ENCODE results near the gene ARFGAP1. TPM values are rescaled to one million over a fixed set of nuclear protein-coding genes. Genes with fewer than 3 reads are reported as not detected.

Gene ARFGAP1
- total RNA-seq (2021; fragmentation: NEBNext Ultra II Directional; extraction: Animal tissue kit (Norgen Biotek cat#: 25700)) (93.0 and 100 TPM in 2 replicates), polyA plus RNA-seq (2011; rRNA removed) (93.7 and 136 TPM in 2 replicates), polyA minus RNA-seq (2011; rRNA and poly(A)+ RNA removed) (37.5 and 49.1 TPM in 2 replicates)
- polyA plus RNA-seq (2011; cell fraction: cytosol; rRNA removed), result 110 TPM
- 723 TPM for polyA plus RNA-seq (2011; cell fraction: nucleus; rRNA removed)
- polyA plus RNA-seq (2012, experiment 1 of 2), result 84.2 to 119 TPM (median 111 TPM) in 4 replicates
- 65.8 TPM for polyA plus RNA-seq (2012, experiment 2 of 2)
- 59.7 TPM for polyA plus RNA-seq (2013, experiment 1 of 2)
- 49.0 TPM for polyA plus RNA-seq (2013, experiment 2 of 2)
- polyA minus RNA-seq (2011; cell fraction: cytosol; rRNA and poly(A)+ RNA removed), result 44.3 TPM
- polyA minus RNA-seq (2011; cell fraction: nucleus; rRNA and poly(A)+ RNA removed), result 123 TPM
- long read RNA-seq, experiment 1, partial matches to known transcripts, result 0 of 13 reads
- long read RNA-seq, experiment 1, other reads (novel, unspliced or antisense), result 10 of 13 reads
- long read RNA-seq, experiment 2, partial matches to known transcripts, result 0 of 5 reads
- long read RNA-seq, experiment 2, other reads (novel, unspliced or antisense), result 3 of 5 reads

GRCh38 chr20:63272105-63273058 is at the start of gene ARFGAP1:
TSS of gene ARFGAP1 (plus strand) at chr20:63272813. CDS start at chr20:63275581, 2,768 bp downstream.
- no peak within 1 kb of the TSS for H2BK15ac ChIP-seq (ENCODE audit: low read length)
- H3K36me3 ChIP-seq (ENCODE audit: control insufficient read depth in 2 of 4, insufficient read depth in 4 of 4, low read length in 3 of 4), result peaks cover 0 to 14% (median 7%) of the 10 kb centered on the region in 4 experiments; a peak in 5 of 8 replicates
- peaks cover 13 to 24% of the 10 kb centered on the region in 2 experiments for H4K20me1 ChIP-seq (replicated peaks in 1 of 2; ENCODE audit: control insufficient read depth in 1 of 2, insufficient read depth in 2 of 2, low read length in 2 of 2)
- ChIA-PET POLR2A (ENCODE audit: partially characterized antibody) (interaction anchor here (0.7 to 3.6 kb wide), 7 partner anchors 8 to 25 kb away, joined by 3 to 12 read pairs (median 4); partner anchors contain the start of gene NKAIN4), CTCF (ENCODE audit: partially characterized antibody) (interaction anchor here (0.8 to 11.0 kb wide), 11 partner anchors 8 to 57 kb away, joined by 3 to 63 read pairs (median 5); partner anchors contain the start of gene COL20A1)
- H2BK12ac ChIP-seq (ENCODE audit: low read depth, low read length), result no peak within 1 kb of the TSS
- H3K79me2 ChIP-seq (ENCODE audit: control insufficient read depth in 1 of 2, insufficient read depth in 2 of 2, low read length in 2 of 2), result peaks cover 17 to 39% of the 10 kb centered on the region in 2 experiments
- H3K4me1 ChIP-seq (replicated peaks in 1 of 4; ENCODE audit: control insufficient read depth in 3 of 4, insufficient read depth in 4 of 4, low read length in 3 of 4), result peaks cover 0 to 7% (median 1%) of the 10 kb centered on the region in 4 experiments; a peak in 5 of 7 replicates
- FAIRE-seq (no peak), DNase-seq (ENCODE audit: low read depth in 1 of 2, low spot score in 2 of 2) (peak in 1 of 2 experiments; percentile 93)
- H4K91ac ChIP-seq (replicated peaks; ENCODE audit: insufficient read length, low read length), result no peak within 1 kb of the TSS
- peak within 1 kb of the TSS; percentile 90 for H4K8ac ChIP-seq (ENCODE audit: extremely low read depth, insufficient read depth, low read length)
- no peak within 1 kb of the TSS for H3K18ac ChIP-seq (ENCODE audit: extremely low read depth, low read length)
- H3K4me3 ChIP-seq (ENCODE audit: extremely low read depth in 1 of 4, insufficient read depth in 2 of 4, low read depth in 3 of 4, low read length in 4 of 4), result peak within 1 kb of the TSS; percentile 66 to 95 (median 87)
- no peak within 1 kb of the TSS for H3K23ac ChIP-seq (ENCODE audit: insufficient read length)
- H3K9me3 ChIP-seq (ENCODE audit: insufficient read depth in 2 of 2, low read depth in 1 of 2, low read length in 1 of 2), result no peaks in the 10 kb centered on the region
- H3K56ac ChIP-seq (replicated peaks; ENCODE audit: insufficient read length, low read depth, low read length), result no peak within 1 kb of the TSS
- H3K9ac ChIP-seq (replicated peaks in 1 of 4; ENCODE audit: extremely low read depth in 1 of 4, low read depth in 3 of 4, low read length in 3 of 4), result peak within 1 kb of the TSS; percentile 66 to 88 (median 76)
- H3K4ac ChIP-seq (replicated peaks; ENCODE audit: insufficient read length, low read depth, low read length), result no peak within 1 kb of the TSS
- peaks cover 10% of the 10 kb centered on the region for H3K79me1 ChIP-seq (ENCODE audit: low read depth, low read length)
- peaks cover 0 to 2% (median 0%) of the 10 kb centered on the region in 4 experiments; a peak in 1 of 7 replicates for H3K27me3 ChIP-seq (replicated peaks in 1 of 4; ENCODE audit: control insufficient read depth in 3 of 4, extremely low read depth in 1 of 4, insufficient read depth in 3 of 4, low read length in 3 of 4)
- no peak within 1 kb of the TSS for H4K5ac ChIP-seq (ENCODE audit: insufficient read length, low read depth, low read length)
- no peak within 1 kb of the TSS for H2AFZ ChIP-seq (ENCODE audit: low read length)
- H3K27ac ChIP-seq (ENCODE audit: low read depth, low read length), result no peak within 1 kb of the TSS; the same call in 1 of the 2 replicates
- peaks cover under 1% of the 10 kb centered on the region; the same call in 1 of the 2 replicates for H3K23me2 ChIP-seq (ENCODE audit: low read depth, low read length)
- H3K4me2 ChIP-seq (ENCODE audit: insufficient read depth in 1 of 2, low read depth in 2 of 2, low read length in 2 of 2), result peak within 1 kb of the TSS; percentile 69 to 83
- 13% methylated on average over 8 of the region's 97 CpGs; no CpG with 5 or more reads in 1 of the 2 experiments for WGBS, 2 experiments (ENCODE audit: extremely low coverage in 1 of 2, insufficient coverage in 1 of 2, insufficient read length in 1 of 2, insufficient replicate concordance in 2 of 2, low coverage in 1 of 2, low lambda C conversion rate in 2 of 2, missing lambda C conversion rate in 1 of 2)
- no peak within 1 kb of the TSS for H3K14ac ChIP-seq (ENCODE audit: insufficient read length)
- H2BK5ac ChIP-seq (ENCODE audit: low read depth, low read length), result no peak within 1 kb of the TSS; the same call in 1 of the 2 replicates
- no peak within 1 kb of the TSS; the same call in 1 of the 2 replicates for H2AK5ac ChIP-seq (ENCODE audit: low read depth, low read length)
- H2BK20ac ChIP-seq (ENCODE audit: low read length), result no peak within 1 kb of the TSS
- no peak within 1 kb of the TSS for H2BK120ac ChIP-seq (replicated peaks; ENCODE audit: low read depth, low read length)
- no peak for TF ChIP-seq JUN (IDR thresholded peaks at IDR 0.05; ENCODE audit: low read depth, low read length)
- no peak for TF ChIP-seq SUZ12 (IDR thresholded peaks at IDR 0.05; ENCODE audit: low read length)
- TF ChIP-seq SAP30 (IDR thresholded peaks at IDR 0.05; ENCODE audit: insufficient read depth, insufficient replicate concordance, low read length), result no peak
- no peak for TF ChIP-seq RNF2 (IDR thresholded peaks at IDR 0.05; ENCODE audit: borderline replicate concordance, low read depth, low read length, missing control alignments, poor library complexity, severe bottlenecking)
- no peak for TF ChIP-seq KDM5A (IDR thresholded peaks at IDR 0.05; ENCODE audit: low read length)
- TF ChIP-seq RBBP5 (IDR thresholded peaks at IDR 0.05; ENCODE audit: borderline replicate concordance, low read depth, low read length), result peak; percentile 64; the same call in 1 of the 2 replicates
